ENCODE measurements around the gene OR10D3.

DNA sequence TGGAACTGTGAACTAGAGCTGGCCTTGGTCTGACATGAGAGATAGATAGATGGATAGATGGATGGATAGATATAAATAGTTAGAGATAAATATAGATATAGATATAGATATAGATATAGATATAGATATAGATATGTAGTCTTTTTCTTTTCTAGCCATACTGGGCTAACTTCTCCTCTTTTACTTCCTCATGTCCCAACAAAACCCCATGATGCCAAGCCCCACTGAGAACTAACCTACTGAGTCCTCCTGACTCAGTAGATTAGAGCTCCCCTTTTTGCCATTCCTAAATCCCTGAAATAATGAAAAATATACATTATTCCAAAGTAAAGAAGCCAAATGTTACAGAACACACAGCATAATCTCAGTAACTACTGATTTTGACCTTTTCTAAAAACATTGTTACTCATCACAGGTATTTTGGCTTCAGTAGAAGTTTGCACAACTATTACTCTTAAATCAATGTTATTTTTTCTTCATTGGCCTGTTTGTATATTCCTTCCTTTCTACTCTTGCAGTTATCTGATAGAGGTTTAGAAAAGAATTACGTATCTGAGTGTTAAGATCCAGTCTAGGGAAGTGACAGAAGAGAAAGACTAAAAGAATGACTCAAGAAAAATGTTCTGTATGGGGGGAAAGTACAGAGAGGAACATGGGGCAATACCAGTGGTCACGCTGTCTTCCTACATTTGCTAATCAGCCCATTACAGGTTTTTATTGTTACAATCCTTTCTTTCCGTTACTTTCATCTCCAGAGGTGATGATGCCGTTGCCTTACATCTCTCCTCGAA is 6.0 kb upstream of the OR10D3 start:
- TF ChIP-seq CTCF (IDR thresholded peaks at IDR 0.05) (no peak), TCF12 (IDR thresholded peaks at IDR 0.05) (no peak), FOXM1 (IDR thresholded peaks at IDR 0.05; ENCODE audit: low read depth) (no peak), SMC3 (IDR thresholded peaks at IDR 0.05; ENCODE audit: low read depth, low read length) (no peak), POLR2AphosphoS5 (IDR thresholded peaks at IDR 0.05; ENCODE audit: low read depth, low read length) (no peak), RFX5 (IDR thresholded peaks at IDR 0.05; ENCODE audit: low read length) (no peak), EP300 (IDR thresholded peaks at IDR 0.05; ENCODE audit: borderline replicate concordance in 1 of 2, low read depth in 1 of 2, low read length in 1 of 2) (no peak), RCOR1 (IDR thresholded peaks at IDR 0.05; ENCODE audit: low read length) (no peak), NRF1 (IDR thresholded peaks at IDR 0.05; ENCODE audit: low read depth, low read length) (no peak), GABPA (IDR thresholded peaks at IDR 0.05; ENCODE audit: low read depth) (no peak)

Data from SK-N-SH (cell line).